ENCODE results near the gene LIF. TPM values are rescaled to one million over a fixed set of nuclear protein-coding genes. Genes with fewer than 3 reads are reported as not detected.

The LIF gene
- polyA plus RNA-seq, 12 donors: 0.62 to 9.6 (median 1.0) TPM; not detected in 1

- DNase-seq: no peak
Measured at GRCh38 chr22:30190574-30190973, 56.0 kb downstream of the LIF start.

Other genes starting within 250 kb of the LIF start
- under 1 TPM in 1 of 12 donors, not detected in 11; 0.08 TPM for gene HORMAD2, start 166.3 kb downstream of the LIF start, polyA plus RNA-seq (ENCODE audit: insufficient read length in 12 of 12)
- gene OSM, start 20.1 kb upstream of the LIF start, polyA plus RNA-seq (ENCODE audit: insufficient read length in 12 of 12): 1 to 10 TPM in 1 of 12 donors, under 1 TPM in 7, not detected in 4; 0.13 to 1.2 (median 0.36) TPM
- 10 to 100 TPM in 1 of 12 donors, 1 to 10 TPM in 10, not detected in 1; 2.5 to 25.7 (median 4.1) TPM for gene CASTOR1, start 42.7 kb upstream of the LIF start, polyA plus RNA-seq (ENCODE audit: insufficient read length in 12 of 12)
- 10 to 100 TPM in 2 of 12 donors, 1 to 10 TPM in 9, not detected in 1; 4.6 to 16.9 (median 6.4) TPM for gene TBC1D10A, start 80.2 kb upstream of the LIF start, polyA plus RNA-seq (ENCODE audit: insufficient read length in 12 of 12)
- gene SF3A1, start 110.1 kb upstream of the LIF start, polyA plus RNA-seq (ENCODE audit: insufficient read length in 12 of 12): 100 to 1,000 TPM in 1 of 12 donors, 10 to 100 TPM in 10, not detected in 1; 49.9 to 189 (median 71.6) TPM
- 1 to 10 TPM in 8 of 12 donors, under 1 TPM in 2, not detected in 2; 0.69 to 3.5 (median 1.1) TPM for gene CCDC157, start 110.2 kb upstream of the LIF start, polyA plus RNA-seq (ENCODE audit: insufficient read length in 12 of 12)
- gene RNF215, start 140.7 kb upstream of the LIF start, polyA plus RNA-seq (ENCODE audit: insufficient read length in 12 of 12): 100 to 1,000 TPM in 1 of 12 donors, 10 to 100 TPM in 8, 1 to 10 TPM in 3; 5.4 to 297 (median 11.3) TPM
- 1 to 10 TPM in 10 of 12 donors, not detected in 2; 1.1 to 4.3 (median 2.1) TPM for gene SEC14L2, start 150.3 kb upstream of the LIF start, polyA plus RNA-seq (ENCODE audit: insufficient read length in 12 of 12)
- 1 to 10 TPM in 10 of 12 donors, not detected in 2; 3.2 to 6.2 (median 5.0) TPM for gene MTFP1, start 179.0 kb upstream of the LIF start, polyA plus RNA-seq (ENCODE audit: insufficient read length in 12 of 12)
- gene SEC14L3, start 225.3 kb upstream of the LIF start, polyA plus RNA-seq (ENCODE audit: insufficient read length in 12 of 12): not detected

Data from muscle of arm (tissue), 12 donors.